ENCODE measurements around the gene AMBP. TPM values are rescaled to one million over a fixed set of nuclear protein-coding genes. Genes with fewer than 3 reads are reported as not detected.

AMBP gene
- total RNA-seq, 1 donor from 2014 or later = 6,364 TPM

DNA sequence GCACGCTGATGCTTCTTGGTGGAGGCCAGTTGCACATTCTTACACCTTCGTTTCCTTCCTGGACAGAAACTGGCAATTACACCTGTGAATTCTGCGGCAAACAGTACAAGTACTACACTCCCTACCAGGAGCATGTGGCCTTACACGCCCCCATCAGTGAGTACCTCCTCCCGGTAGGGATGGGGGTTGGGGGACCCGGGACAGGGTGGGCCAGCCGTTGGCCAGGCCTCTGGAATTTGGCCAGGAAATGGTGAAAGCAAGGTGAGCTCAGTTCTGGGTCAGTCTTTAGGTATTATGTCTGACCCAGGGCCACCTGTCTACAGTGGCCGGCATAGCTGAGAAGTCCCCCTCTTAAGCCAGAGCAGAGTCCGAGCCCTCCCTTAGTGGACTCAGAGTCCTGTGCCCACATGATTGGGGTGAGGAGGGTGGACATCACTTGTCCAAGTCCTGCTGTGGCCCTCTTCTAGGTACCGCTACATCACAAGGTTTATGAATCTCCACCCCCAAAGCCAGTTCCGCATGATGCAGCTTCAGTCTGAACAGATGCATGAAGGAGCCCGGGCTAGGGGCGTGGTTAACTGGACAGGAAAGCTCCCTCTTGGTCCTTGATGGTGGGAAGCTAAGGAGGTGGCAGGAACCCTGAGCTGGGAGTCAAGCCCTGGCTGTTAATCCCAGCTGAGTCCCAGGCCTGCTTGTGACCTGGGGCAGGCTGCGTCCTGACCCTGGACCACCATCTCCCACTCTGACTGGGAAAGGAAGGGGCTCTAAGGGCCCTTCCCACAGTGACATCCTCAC lies 61.3 kb downstream of the AMBP start:
- peak; percentile 41 for DNase-seq (ENCODE audit: low spot score)
- no peak for ATAC-seq

DNA sequence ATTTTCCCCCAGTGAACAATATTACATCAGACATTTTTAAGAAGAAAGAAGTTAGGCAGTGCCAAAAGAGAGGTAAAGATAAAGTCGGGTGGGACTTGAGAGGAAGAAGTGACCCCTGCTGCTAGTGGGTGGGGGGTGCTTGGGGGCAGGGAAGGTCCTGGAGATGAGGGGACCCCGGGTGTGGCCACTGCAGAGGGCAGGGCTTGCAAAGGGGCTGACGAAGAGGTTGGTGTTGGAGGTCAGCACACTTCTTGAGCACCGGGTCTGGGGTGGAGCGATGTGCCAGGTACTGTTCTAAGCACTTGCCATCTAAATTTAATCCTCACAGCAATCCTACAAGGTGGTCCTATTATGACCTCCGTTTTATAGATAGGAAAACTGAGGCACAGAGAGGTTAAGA lies 62.0 kb downstream of the AMBP start:
- DNase-seq (ENCODE audit: low spot score) = peak; percentile 27
- ATAC-seq = no peak

DNA sequence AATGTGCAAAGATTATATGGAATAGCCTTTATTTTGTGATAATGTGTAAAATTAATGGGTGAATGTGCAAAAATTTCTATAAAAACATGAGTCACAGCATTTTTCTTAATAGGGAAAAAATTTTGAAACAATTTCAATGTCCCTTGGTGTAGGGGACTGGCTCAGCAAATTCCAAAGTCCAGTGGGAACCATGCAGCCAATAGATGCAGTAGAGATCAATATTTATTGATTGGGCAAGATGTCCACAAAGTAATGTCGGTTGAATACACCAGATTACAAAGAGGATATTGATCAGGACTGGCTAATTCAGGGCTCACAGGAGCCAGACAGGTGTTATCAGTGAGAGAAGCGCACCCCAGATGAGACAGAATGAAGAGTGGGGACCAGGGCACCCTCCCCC lies 62.5 kb downstream of the AMBP start:
- peak; percentile 29 for DNase-seq (ENCODE audit: low spot score)

DNA sequence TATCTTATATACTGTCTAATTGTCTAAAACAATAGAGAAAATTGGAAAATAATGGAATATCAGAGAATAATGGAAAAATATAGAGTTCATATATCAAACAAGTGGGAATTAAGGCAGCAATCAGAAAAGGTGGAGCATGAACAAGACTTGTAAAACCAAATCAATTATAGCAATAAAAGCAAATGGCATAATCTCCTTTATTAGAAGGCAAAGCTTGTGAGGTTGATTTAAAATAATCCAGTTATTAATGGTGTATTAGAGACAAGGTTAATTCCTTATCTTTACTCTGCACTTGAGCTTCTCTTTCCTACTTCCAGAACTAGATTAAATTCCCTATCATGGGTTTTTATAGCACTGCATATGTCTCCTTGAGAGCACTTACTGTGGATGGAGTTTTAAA lies 64.1 kb downstream of the AMBP start:
- no peak for DNase-seq (ENCODE audit: low spot score)
- no peak for ATAC-seq

More for the DNA sequence above, 62.5 kb downstream of the AMBP start:
- ATAC-seq = peak; percentile 70

DNA sequence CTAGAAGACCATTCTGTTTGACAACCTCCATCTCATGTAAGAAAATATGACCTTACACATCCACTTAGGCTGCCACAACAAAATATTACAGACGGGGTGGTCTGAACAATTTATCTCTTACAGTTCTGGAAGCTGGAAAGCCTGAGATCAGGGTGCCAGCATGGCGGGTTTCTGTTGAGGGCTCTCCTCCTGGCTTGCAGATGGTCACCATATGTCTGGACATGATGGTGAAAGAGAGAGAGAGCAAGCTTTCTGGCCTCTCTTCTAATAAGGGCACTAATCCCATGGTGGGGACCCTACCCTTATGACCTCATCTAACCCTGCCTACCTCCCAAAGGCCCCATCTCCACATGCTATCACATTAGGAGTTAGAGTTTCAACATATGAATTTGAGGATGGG lies 66.0 kb downstream of the AMBP start:
- DNase-seq (ENCODE audit: low spot score) = peak; percentile 7
- ATAC-seq = no peak

DNA sequence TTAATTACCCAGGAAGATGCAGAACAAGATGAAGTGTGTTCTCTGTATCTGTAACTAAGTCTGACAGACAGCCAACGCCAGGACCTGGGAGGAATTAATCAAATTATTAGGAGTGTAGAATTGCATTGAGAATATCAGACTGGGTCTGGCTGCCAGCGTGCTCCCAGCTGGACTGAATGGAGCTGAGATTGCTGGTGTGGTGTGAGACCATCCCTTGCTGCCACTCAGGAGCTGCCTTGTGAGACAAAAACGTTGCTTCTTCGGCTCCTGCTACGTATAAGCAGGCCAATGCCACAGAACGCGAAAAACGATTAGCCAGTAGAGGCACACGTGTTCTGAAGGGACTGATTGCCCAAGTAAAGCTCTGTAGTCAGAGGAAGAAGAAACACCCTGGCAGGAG lies 66.8 kb downstream of the AMBP start:
- no peak for ATAC-seq
- peak; percentile 27 for DNase-seq (ENCODE audit: low spot score)

Other genes starting within 250 kb of the AMBP start
- 5.7 TPM for gene ZNF618, start 202.0 kb downstream of the AMBP start, total RNA-seq
- 18.5 TPM for gene KIF12, start 21.0 kb upstream of the AMBP start, total RNA-seq
- gene COL27A1, start 77.2 kb upstream of the AMBP start, total RNA-seq = 51.0 TPM
- gene ORM1, start 244.8 kb upstream of the AMBP start, total RNA-seq = 19,737 TPM